Activated CD8-positive, alpha-beta T cell treated with anti-CD3 and anti-CD28 coated beads for 36 hours (primary cell): ENCODE measurements around the gene GTF2B. TPM values are rescaled to one million over a fixed set of nuclear protein-coding genes. Genes with fewer than 3 reads are reported as not detected.

Source experiments
- ATAC-seq: fragments of 200-7000 bp; cut with Tn5 transposase; one replicate; pipeline ENCODE4 v1.10.0; 2021; ENCODE audit warnings: mild to moderate bottlenecking, moderate library complexity
- CTCF ChIA-PET: fragments of 350-600 bp; sonication (Branson Sonifier 250); formaldehyde crosslinking; loops from one replicate; lab custom pipeline; 2021; ENCODE audit warnings: antibody characterized with exemption; lab: Charles Lee
- POLR2A ChIA-PET: fragments of 350-600 bp; sonication (Branson Sonifier 250); formaldehyde crosslinking; loops from one replicate; lab custom pipeline; 2021; ENCODE audit warnings: antibody characterized with exemption; lab: Charles Lee
- DNase-seq: peaks from one replicate; pipeline ENCODE4 v3.0.0-alpha.2; 2020
- H3K27ac Mint-ChIP-seq: one replicate; pipeline ENCODE4 v1.8.0; 2021; ENCODE audit warnings: mild to moderate bottlenecking, mixed read lengths
- H3K27me3 Mint-ChIP-seq: one replicate; pipeline ENCODE4 v1.8.0; 2021; ENCODE audit warnings: mixed read lengths
- H3K36me3 Mint-ChIP-seq: one replicate; pipeline ENCODE4 v1.8.0; 2021; ENCODE audit warnings: low read depth, mixed read lengths
- H3K4me1 Mint-ChIP-seq: one replicate; pipeline ENCODE4 v1.8.0; 2021; ENCODE audit warnings: low read depth, mixed read lengths
- H3K4me3 Mint-ChIP-seq: one replicate; pipeline ENCODE4 v1.8.0; 2021; ENCODE audit warnings: mild to moderate bottlenecking, moderate library complexity, mixed read lengths
- H3K9me3 Mint-ChIP-seq: one replicate; pipeline ENCODE4 v1.8.0; 2021; ENCODE audit warnings: mixed read lengths
- intact Hi-C: fragments of 100-400 bp; cut with micrococcal nuclease; formaldehyde crosslinking; loops from one replicate; pipeline ENCODE4 v1.10.0; 2022
- total RNA-seq, 2 experiments: library from RNA; stranded (reverse); gene quantifications; one replicate each; pipeline ENCODE4 v1.2.3, GENCODE V29; 2021
- TF ChIP-seq, protein P1 (sequence below): fragments of 200-600 bp; IDR thresholded peaks from one replicate; pipeline ENCODE4 v1.8.0; 2022; ENCODE audit warnings: antibody characterized with exemption, mild to moderate bottlenecking

GTF2B gene
- total RNA-seq, 2 experiments from 2014 or later: 40.7 to 42.0 TPM

DNA sequence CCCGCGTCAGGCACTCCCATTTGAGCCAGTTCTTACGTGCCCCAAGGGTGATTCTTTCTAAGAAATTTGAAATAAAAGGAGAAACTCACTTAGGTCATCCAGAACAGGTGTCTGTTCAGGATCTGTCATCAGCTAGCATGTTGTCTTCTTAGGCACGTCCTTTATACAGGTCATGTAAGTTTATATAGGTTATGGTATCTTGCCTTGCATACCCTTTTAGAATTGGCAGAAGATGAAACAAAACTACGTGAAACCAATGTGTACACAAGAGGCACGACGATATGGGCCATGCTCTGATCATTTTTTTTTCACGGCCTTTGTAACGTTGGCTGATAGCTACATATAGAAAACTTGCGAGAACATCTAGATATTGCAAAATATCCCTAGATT lies 579 bp upstream of the GTF2B start:
- Mint-ChIP-seq H3K27ac (peak overlapping the region; percentile 96), H3K4me1 (peaks cover 38% of the 10 kb centered on the region), H3K27me3 (no peaks in the 10 kb centered on the region), H3K36me3 (peaks cover 21% of the 10 kb centered on the region), H3K4me3 (peak overlapping the region; percentile 81), H3K9me3 (peaks cover 5% of the 10 kb centered on the region)
- DNase-seq: no peak
- TF ChIP-seq, protein P1, sequence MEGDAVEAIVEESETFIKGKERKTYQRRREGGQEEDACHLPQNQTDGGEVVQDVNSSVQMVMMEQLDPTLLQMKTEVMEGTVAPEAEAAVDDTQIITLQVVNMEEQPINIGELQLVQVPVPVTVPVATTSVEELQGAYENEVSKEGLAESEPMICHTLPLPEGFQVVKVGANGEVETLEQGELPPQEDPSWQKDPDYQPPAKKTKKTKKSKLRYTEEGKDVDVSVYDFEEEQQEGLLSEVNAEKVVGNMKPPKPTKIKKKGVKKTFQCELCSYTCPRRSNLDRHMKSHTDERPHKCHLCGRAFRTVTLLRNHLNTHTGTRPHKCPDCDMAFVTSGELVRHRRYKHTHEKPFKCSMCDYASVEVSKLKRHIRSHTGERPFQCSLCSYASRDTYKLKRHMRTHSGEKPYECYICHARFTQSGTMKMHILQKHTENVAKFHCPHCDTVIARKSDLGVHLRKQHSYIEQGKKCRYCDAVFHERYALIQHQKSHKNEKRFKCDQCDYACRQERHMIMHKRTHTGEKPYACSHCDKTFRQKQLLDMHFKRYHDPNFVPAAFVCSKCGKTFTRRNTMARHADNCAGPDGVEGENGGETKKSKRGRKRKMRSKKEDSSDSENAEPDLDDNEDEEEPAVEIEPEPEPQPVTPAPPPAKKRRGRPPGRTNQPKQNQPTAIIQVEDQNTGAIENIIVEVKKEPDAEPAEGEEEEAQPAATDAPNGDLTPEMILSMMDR: no peak
- ChIA-PET CTCF (interaction anchor here (8.8 kb wide), 1 partner anchor 15 kb away, joined by 93 read pairs; no protein-coding TSS in a partner anchor), POLR2A (interaction anchor here (0.6 to 2.5 kb wide), 13 partner anchors 8 to 1948 kb away, joined by 3 to 11 read pairs (median 5); partner anchors contain the start of gene PKN2)
- intact Hi-C loops: no loop called here
- no peak for ATAC-seq

DNA sequence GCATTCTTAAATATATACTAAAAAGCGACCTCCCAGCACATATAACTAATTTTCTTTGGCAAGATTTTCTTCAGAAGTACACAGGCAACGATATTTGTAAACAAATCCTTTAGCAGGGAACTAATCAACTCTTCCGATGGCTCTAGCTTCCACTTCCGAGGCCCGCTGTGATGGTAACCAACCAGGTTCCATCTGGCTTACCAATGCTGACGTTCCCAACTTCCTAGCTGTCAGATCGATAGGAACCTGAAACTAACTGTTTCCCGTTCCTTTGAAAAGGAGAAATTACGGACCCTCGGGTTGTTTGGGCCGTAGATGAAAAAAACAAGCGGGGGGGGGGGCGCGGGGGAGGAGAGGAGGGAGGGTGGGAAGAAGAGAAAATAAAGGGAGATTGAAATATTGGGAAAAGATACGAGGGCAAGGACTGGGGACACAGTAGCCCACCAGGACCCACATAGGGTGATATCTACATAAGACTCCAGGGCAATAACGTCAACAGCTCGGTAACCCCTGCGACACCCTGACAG lies 513 bp downstream of the GTF2B start:
- intact Hi-C loops: no loop called here
- peaks cover 5% of the 10 kb centered on the region for H3K9me3 Mint-ChIP-seq
- H3K27ac Mint-ChIP-seq: peak overlapping the region; percentile 96
- H3K4me1 Mint-ChIP-seq: peaks cover 40% of the 10 kb centered on the region
- CTCF ChIA-PET: interaction anchor here (1.0 to 8.8 kb wide), 2 partner anchors 13 to 83 kb away, joined by 3 to 93 read pairs; no protein-coding TSS in a partner anchor
- peak overlapping the region; percentile 81 for H3K4me3 Mint-ChIP-seq
- POLR2A ChIA-PET: interaction anchor here (0.6 to 2.5 kb wide), 18 partner anchors 8 to 235 kb away, joined by 3 to 11 read pairs (median 6); partner anchors contain the start of genes GBP2 and PKN2
- no peak for ATAC-seq
- TF ChIP-seq, protein P1: no peak
- peak; percentile 35 for DNase-seq
- peaks cover 25% of the 10 kb centered on the region for H3K36me3 Mint-ChIP-seq
- H3K27me3 Mint-ChIP-seq: no peaks in the 10 kb centered on the region

DNA sequence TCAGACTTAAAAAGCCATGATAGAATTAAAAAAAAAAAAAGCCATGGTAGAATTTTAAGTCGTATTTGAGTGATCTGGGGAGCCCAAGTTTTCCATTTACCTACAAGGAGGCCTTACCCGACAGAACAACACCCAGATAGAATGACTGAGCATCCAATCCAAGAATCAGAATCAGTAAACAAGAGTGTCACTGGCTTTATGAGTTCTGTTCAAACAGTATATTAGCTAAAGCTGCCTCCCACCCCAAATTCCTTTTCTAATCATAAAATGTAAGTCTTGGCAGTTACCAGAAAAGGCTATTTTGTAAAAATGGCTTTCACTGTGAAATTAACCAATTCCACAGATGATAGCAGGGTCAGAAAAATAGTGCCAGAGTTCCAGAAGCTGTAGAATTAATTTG lies 1.2 kb downstream of the GTF2B start:
- H3K9me3 Mint-ChIP-seq: peaks cover 5% of the 10 kb centered on the region
- TF ChIP-seq, protein P1: no peak
- intact Hi-C loops: no loop called here
- DNase-seq (no peak), ATAC-seq (no peak)
- CTCF ChIA-PET: interaction anchor here (1.0 to 8.8 kb wide), 2 partner anchors 13 to 84 kb away, joined by 3 to 93 read pairs; no protein-coding TSS in a partner anchor
- peak overlapping the region; percentile 96 for H3K27ac Mint-ChIP-seq
- H3K27me3 Mint-ChIP-seq: no peaks in the 10 kb centered on the region
- H3K4me3 Mint-ChIP-seq: peak overlapping the region; percentile 81
- POLR2A ChIA-PET: interaction anchor here (1.1 to 2.5 kb wide), 7 partner anchors 7 to 236 kb away, joined by 5 to 11 read pairs (median 8); partner anchors contain the start of genes GBP2 and PKN2
- H3K36me3 Mint-ChIP-seq: peaks cover 26% of the 10 kb centered on the region
- H3K4me1 Mint-ChIP-seq: peaks cover 40% of the 10 kb centered on the region

DNA sequence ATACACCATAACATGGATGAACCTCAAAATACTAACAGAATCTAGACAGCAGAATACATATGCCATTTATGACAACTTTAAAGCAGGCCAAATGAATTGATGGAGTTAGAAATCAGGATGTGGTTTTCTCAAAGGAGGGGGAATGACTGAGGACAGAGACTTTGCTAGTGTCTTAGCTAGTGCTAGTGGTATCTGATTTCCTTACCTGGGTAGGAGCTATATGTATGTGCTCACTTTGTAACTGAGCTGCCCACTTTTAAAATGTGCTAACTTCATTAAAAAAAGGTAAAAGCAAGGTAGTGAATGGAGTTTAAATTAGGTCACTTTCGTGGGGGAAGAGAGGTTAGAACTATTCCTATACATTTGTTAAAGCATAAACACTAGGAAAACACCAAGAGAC lies 2.6 kb downstream of the GTF2B start:
- peaks cover 5% of the 10 kb centered on the region for H3K9me3 Mint-ChIP-seq
- peak overlapping the region; percentile 52 for H3K27ac Mint-ChIP-seq
- peak overlapping the region; percentile 41 for H3K4me3 Mint-ChIP-seq
- intact Hi-C loops: no loop called here
- ATAC-seq: peak; percentile 25
- no peaks in the 10 kb centered on the region for H3K27me3 Mint-ChIP-seq
- peaks cover 34% of the 10 kb centered on the region for H3K36me3 Mint-ChIP-seq
- H3K4me1 Mint-ChIP-seq: peaks cover 46% of the 10 kb centered on the region
- CTCF ChIA-PET: interaction anchor here (1.0 to 8.8 kb wide), 3 partner anchors 11 to 469 kb away, joined by 3 to 93 read pairs (median 3); no protein-coding TSS in a partner anchor
- TF ChIP-seq, protein P1: no peak
- DNase-seq: no peak
- POLR2A ChIA-PET: no interaction called here

DNA sequence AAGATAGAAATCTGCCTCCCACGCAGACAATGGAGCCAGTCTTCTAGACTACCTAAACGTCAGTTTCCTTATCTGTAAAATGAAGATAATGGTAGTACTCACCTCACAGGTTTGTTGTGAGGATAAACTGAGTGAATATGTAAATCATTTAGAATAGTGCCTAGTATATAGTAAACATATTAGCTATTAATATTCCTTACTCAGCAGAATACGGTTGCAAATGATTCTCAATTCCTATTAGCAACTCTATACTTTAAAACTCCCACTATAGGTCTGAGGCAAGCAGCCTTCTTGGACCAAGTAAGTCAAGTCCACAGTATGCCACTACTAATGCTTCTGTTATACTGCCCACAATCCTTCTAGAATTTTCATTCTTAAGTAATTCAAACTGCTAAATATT lies 5.4 kb downstream of the GTF2B start:
- intact Hi-C loops: no loop called here
- ChIA-PET POLR2A (no interaction called here), CTCF (interaction anchor here (8.8 kb wide), 1 partner anchor 9 kb away, joined by 93 read pairs; no protein-coding TSS in a partner anchor)
- H3K27me3 Mint-ChIP-seq: no peaks in the 10 kb centered on the region
- DNase-seq: no peak
- no peak overlapping the region for H3K4me3 Mint-ChIP-seq
- peaks cover 38% of the 10 kb centered on the region for H3K36me3 Mint-ChIP-seq
- TF ChIP-seq, protein P1: no peak
- no peaks in the 10 kb centered on the region for H3K9me3 Mint-ChIP-seq
- no peak overlapping the region for H3K27ac Mint-ChIP-seq
- H3K4me1 Mint-ChIP-seq: peaks cover 62% of the 10 kb centered on the region
- no peak for ATAC-seq
